Testis (tissue), 3 donors: Measurements from ENCODE around the gene TSEN54. TPM values are rescaled to one million over a fixed set of nuclear protein-coding genes. Genes with fewer than 3 reads are reported as not detected.
A peak's percentile ranks its signal among the peaks of the same experiment; 100 is the strongest.
"Not testable (repeated sequence)": the region's sequence is repeated elsewhere in the genome, so short reads cannot be mapped to it uniquely, and the experiment has no call there.

Experiments
- DNase-seq: peaks from one replicate; pipeline ENCODE4 v3.0.0-alpha.2; 2019
- H3K27ac ChIP-seq, 2 donors: fragments of 200-600 bp; sonication (generic); one replicate each; pipeline ENCODE4 v1.5.1; 2019
- H3K27me3 ChIP-seq: fragments of 200-600 bp; sonication (generic); one replicate; pipeline ENCODE4 v1.5.1; 2019
- H3K36me3 ChIP-seq: fragments of 200-600 bp; sonication (generic); one replicate; pipeline ENCODE4 v1.5.1; 2017; ENCODE audit warnings: low read depth; ENCODE audit errors: missing control alignments
- H3K4me1 ChIP-seq: fragments of 200-600 bp; sonication (generic); one replicate; pipeline ENCODE4 v1.5.1; 2019
- H3K4me3 ChIP-seq, 2 donors: fragments of 200-600 bp; sonication (generic); one replicate each; pipeline ENCODE4 v1.5.1; 2017 to 2019
- H3K9me3 ChIP-seq: fragments of 200-600 bp; sonication (generic); one replicate; pipeline ENCODE4 v1.5.1; 2017
- CTCF ChIP-seq, 3 experiments: fragments of 450-650 bp in 2 of 3; fragments of 200-600 bp in 1 of 3; sonication (generic) in 1 of 3; IDR thresholded peaks; one replicate each; pipeline ENCODE4 v1.5.1; 2016 to 2019; ENCODE audit warnings: antibody characterized with exemption in 3 of 3, mild to moderate bottlenecking in 2 of 3, moderate library complexity in 1 of 3
- POLR2A ChIP-seq: fragments of 450-650 bp; IDR thresholded peaks from one replicate; pipeline ENCODE4 v1.6.1; 2017; ENCODE audit warnings: antibody characterized with exemption, mild to moderate bottlenecking, moderate library complexity
- WGBS, 2 donors: methylation state at CpG; one replicate each; pipeline ENCODE4 v1.1.5; 2018; 5-methylcytosine and 5-hydroxymethylcytosine counted together
- intact Hi-C: fragments of 100-400 bp; cut with DNase I; formaldehyde crosslinking; loops from one replicate; pipeline ENCODE4 v1.15.1; 2023; ENCODE audit warnings: low total_unique reads
- polyA plus RNA-seq: library from polyadenylated mRNA; stranded (reverse); fragments of 350-450 nt; fragmentation: Illumina TruSeq; extraction: RNeasy Lipid Tissue Mini Kit (QIAGEN cat#74804); gene quantifications from one replicate; pipeline ENCODE4 v1.2.3, GENCODE V29; 2014; ENCODE audit warnings: low read depth, low replicate concordance; ENCODE audit not compliant: insufficient read depth
- total RNA-seq, 2 donors: library from RNA; depleted of rRNA; stranded (reverse); fragments of >200 nt; gene quantifications; one replicate each; pipeline ENCODE4 v1.2.3, GENCODE V29; 2016

TSEN54 gene
- total and polyA plus RNA-seq, 3 donors from 2014 or later = 28.3 to 46.6 (median 45.7) TPM

- Histone ChIP-seq H3K27ac (peak overlapping the region in 1 of 2 donors; percentile 30), H3K4me1 (peaks cover 27% of the 10 kb centered on the region), H3K27me3 (no peaks in the 10 kb centered on the region), H3K36me3 (peaks cover 3% of the 10 kb centered on the region), H3K4me3 (no peak overlapping the region), H3K9me3 (no peaks in the 10 kb centered on the region)
- 68 to 86% methylated on average over 3 of the region's 3 CpGs for WGBS, 2 donors
- intact Hi-C loops = no loop called here
- TF ChIP-seq POLR2A (no peak), CTCF (IDR thresholded peaks at IDR 0.05) (no peak)
- DNase-seq = no peak
These were observed 1.9 kb downstream of the TSEN54 start for GRCh38 chr17:75518201-75518600.

GRCh38 chr17:75518983-75519537 is 2.7 kb downstream of the TSEN54 start:
- peaks cover 20% of the 10 kb centered on the region for H3K4me1 ChIP-seq
- no peaks in the 10 kb centered on the region for H3K27me3 ChIP-seq
- no peak for TF ChIP-seq CTCF (IDR thresholded peaks at IDR 0.05)
- no peak for TF ChIP-seq POLR2A
- peaks cover 3% of the 10 kb centered on the region for H3K36me3 ChIP-seq
- H3K9me3 ChIP-seq = no peaks in the 10 kb centered on the region
- DNase-seq = no peak
- no peak overlapping the region for H3K27ac ChIP-seq
- WGBS, 2 donors = 90 to 94% methylated on average over 9 of the region's 9 CpGs
- intact Hi-C loops = no loop called here
- H3K4me3 ChIP-seq = no peak overlapping the region

- H3K4me1 ChIP-seq = peaks cover 13% of the 10 kb centered on the region
- H3K4me3 ChIP-seq, H3K27me3 ChIP-seq, H3K27ac ChIP-seq, H3K36me3 ChIP-seq, intact Hi-C loops, DNase-seq, H3K9me3 ChIP-seq: not testable (repeated sequence)
- 93 to 94% methylated on average over 6 to 8 of the region's 8 CpGs for WGBS, 2 donors
These were observed 4.1 kb downstream of the TSEN54 start for GRCh38 chr17:75520413-75520812.

- H3K9me3 ChIP-seq = no peaks in the 10 kb centered on the region
- peaks cover 3% of the 10 kb centered on the region for H3K36me3 ChIP-seq
- no peak overlapping the region for H3K4me3 ChIP-seq
- no peak for DNase-seq
- TF ChIP-seq CTCF (IDR thresholded peaks at IDR 0.05) (no peak), POLR2A (no peak)
- no peaks in the 10 kb centered on the region for H3K27me3 ChIP-seq
- WGBS, 2 donors = 86 to 87% methylated on average over 4 to 8 of the region's 8 CpGs
- intact Hi-C loops = no loop called here
- no peak overlapping the region for H3K27ac ChIP-seq
- peaks cover 11% of the 10 kb centered on the region for H3K4me1 ChIP-seq
These were observed 5.0 kb downstream of the TSEN54 start for GRCh38 chr17:75521290-75521689.

GRCh38 chr17:75521951-75522727 is 5.8 kb downstream of the TSEN54 start:
- H3K36me3 ChIP-seq = peaks cover 3% of the 10 kb centered on the region
- intact Hi-C loops = no loop called here
- peaks cover 14% of the 10 kb centered on the region for H3K4me1 ChIP-seq
- H3K27me3 ChIP-seq = no peaks in the 10 kb centered on the region
- H3K27ac ChIP-seq = no peak overlapping the region
- no peak for TF ChIP-seq POLR2A
- TF ChIP-seq CTCF (IDR thresholded peaks at IDR 0.05) = no peak
- 56 to 62% methylated on average over 8 to 29 of the region's 33 CpGs for WGBS, 2 donors
- no peak overlapping the region for H3K4me3 ChIP-seq
- no peak for DNase-seq
- no peaks in the 10 kb centered on the region for H3K9me3 ChIP-seq
